IPS-18a (cell line): ENCODE data around the gene KLHL13.

Experiments used
- H3K27ac ChIP-seq: one replicate; pipeline ENCODE4 v1.5.1; 2013; ENCODE audit warnings: low read length
- H3K27me3 ChIP-seq: one replicate; pipeline ENCODE4 v1.6.1; 2013; ENCODE audit warnings: mild to moderate bottlenecking, low read length; ENCODE audit not compliant: control insufficient read depth, insufficient read depth
- H3K36me3 ChIP-seq: one replicate; pipeline ENCODE4 v1.6.1; 2013; ENCODE audit warnings: low read depth, low read length; ENCODE audit not compliant: control insufficient read depth
- H3K4me1 ChIP-seq: one replicate; pipeline ENCODE4 v1.6.1; 2013; ENCODE audit warnings: low read depth, low read length; ENCODE audit not compliant: control insufficient read depth
- H3K4me3 ChIP-seq: one replicate; pipeline ENCODE4 v1.5.1; 2013; ENCODE audit warnings: low read length
- H3K9ac ChIP-seq: one replicate; pipeline ENCODE4 v1.6.1; 2013; ENCODE audit warnings: mild to moderate bottlenecking, low read length, moderate library complexity
- H3K9me3 ChIP-seq: one replicate; pipeline ENCODE4 v1.6.1; 2013; ENCODE audit warnings: low read depth, low read length; ENCODE audit not compliant: control insufficient read depth

Gene KLHL13

GRCh38 chrX:118062817-118063615 is 53.6 kb downstream of the KLHL13 start:
- Histone ChIP-seq H3K9me3 (peaks cover 28% of the 10 kb centered on the region), H3K9ac (no peak overlapping the region), H3K4me3 (no peak overlapping the region), H3K27ac (no peak overlapping the region), H3K27me3 (no peaks in the 10 kb centered on the region), H3K4me1 (peaks cover 6% of the 10 kb centered on the region), H3K36me3 (no peaks in the 10 kb centered on the region)

- H3K27me3 ChIP-seq = no peaks in the 10 kb centered on the region
- H3K4me1 ChIP-seq = peaks cover 6% of the 10 kb centered on the region
- H3K9ac ChIP-seq = no peak overlapping the region
- H3K4me3 ChIP-seq = no peak overlapping the region
- no peak overlapping the region for H3K27ac ChIP-seq
- H3K36me3 ChIP-seq = no peaks in the 10 kb centered on the region
- H3K9me3 ChIP-seq = peaks cover 30% of the 10 kb centered on the region
Observed at GRCh38 chrX:118062048-118062789, 54.4 kb downstream of the KLHL13 start.

- Histone ChIP-seq H3K36me3 (no peaks in the 10 kb centered on the region), H3K4me1 (peaks cover 6% of the 10 kb centered on the region)
Observed at GRCh38 chrX:118058924-118059323, 57.7 kb downstream of the KLHL13 start.

DNA sequence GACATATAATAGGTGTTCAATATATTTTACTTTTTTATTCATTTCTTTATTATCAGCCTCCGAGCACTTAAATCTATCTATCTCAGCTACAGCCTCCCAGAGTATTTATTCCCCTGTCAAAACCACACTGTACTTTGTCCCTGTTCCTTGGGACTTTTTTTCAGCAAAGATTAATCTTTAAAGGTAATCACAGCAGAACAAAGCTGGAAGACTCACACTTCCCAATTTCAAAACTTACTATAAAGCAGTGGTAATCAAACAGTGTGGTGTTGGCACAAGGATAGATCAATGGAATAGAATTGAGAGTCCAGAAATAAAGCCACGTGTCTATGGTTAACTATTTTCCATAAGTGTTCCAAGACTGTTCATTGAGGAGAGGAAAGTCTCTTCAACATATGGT is 59.7 kb downstream of the KLHL13 start:
- Histone ChIP-seq H3K36me3 (no peaks in the 10 kb centered on the region), H3K9me3 (peaks cover 20% of the 10 kb centered on the region), H3K27me3 (no peaks in the 10 kb centered on the region), H3K4me1 (no peaks in the 10 kb centered on the region), H3K27ac (no peak overlapping the region), H3K4me3 (no peak overlapping the region), H3K9ac (no peak overlapping the region)

More at GRCh38 chrX:118058924-118059323, 57.7 kb downstream of the KLHL13 start:
- Histone ChIP-seq H3K27ac (no peak overlapping the region), H3K9ac (no peak overlapping the region), H3K4me3 (no peak overlapping the region), H3K9me3 (peaks cover 31% of the 10 kb centered on the region), H3K27me3 (no peaks in the 10 kb centered on the region)

GRCh38 chrX:118049713-118050112 is 66.9 kb downstream of the KLHL13 start:
- Histone ChIP-seq H3K27me3 (no peaks in the 10 kb centered on the region), H3K36me3 (no peaks in the 10 kb centered on the region), H3K4me1 (no peaks in the 10 kb centered on the region), H3K4me3 (no peak overlapping the region), H3K27ac (no peak overlapping the region), H3K9ac (no peak overlapping the region), H3K9me3 (peaks cover 11% of the 10 kb centered on the region)

GRCh38 chrX:118047446-118048186 is 69.0 kb downstream of the KLHL13 start:
- H3K9me3 ChIP-seq = peaks cover 23% of the 10 kb centered on the region
- H3K27ac ChIP-seq = no peak overlapping the region
- no peaks in the 10 kb centered on the region for H3K4me1 ChIP-seq
- no peak overlapping the region for H3K9ac ChIP-seq
- H3K4me3 ChIP-seq = no peak overlapping the region
- no peaks in the 10 kb centered on the region for H3K36me3 ChIP-seq
- H3K27me3 ChIP-seq = no peaks in the 10 kb centered on the region

- Histone ChIP-seq H3K4me1 (no peaks in the 10 kb centered on the region), H3K27me3 (no peaks in the 10 kb centered on the region), H3K27ac (no peak overlapping the region), H3K9ac (no peak overlapping the region), H3K9me3 (peaks cover 11% of the 10 kb centered on the region), H3K4me3 (no peak overlapping the region), H3K36me3 (no peaks in the 10 kb centered on the region)
Observed at GRCh38 chrX:118039591-118039990, 77.0 kb downstream of the KLHL13 start.

GRCh38 chrX:118038614-118039365 is 77.8 kb downstream of the KLHL13 start:
- Histone ChIP-seq H3K9me3 (peaks cover 5% of the 10 kb centered on the region), H3K4me1 (no peaks in the 10 kb centered on the region), H3K4me3 (no peak overlapping the region), H3K27me3 (no peaks in the 10 kb centered on the region), H3K36me3 (no peaks in the 10 kb centered on the region), H3K9ac (no peak overlapping the region), H3K27ac (no peak overlapping the region)

DNA sequence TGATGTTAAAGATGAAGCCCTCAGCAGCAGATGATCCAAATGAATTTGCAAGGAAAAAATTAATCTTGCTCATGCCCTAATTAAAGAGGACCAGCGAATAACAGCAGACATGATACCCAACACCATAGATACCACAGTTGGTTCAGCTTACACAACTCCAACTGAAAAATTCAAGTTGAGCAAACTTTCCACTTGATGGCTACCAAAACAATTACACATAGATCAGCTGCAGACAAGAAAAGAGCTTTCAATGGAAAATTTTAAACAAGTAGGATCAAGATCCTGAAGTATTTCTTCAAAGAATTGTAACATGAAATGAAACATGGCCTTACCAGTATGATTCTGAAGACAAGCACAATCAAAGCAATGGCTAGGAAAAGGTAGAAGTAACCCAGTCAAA is 90.0 kb downstream of the KLHL13 start:
- Histone ChIP-seq H3K4me3 (no peak overlapping the region), H3K36me3 (no peaks in the 10 kb centered on the region), H3K9ac (no peak overlapping the region), H3K4me1 (no peaks in the 10 kb centered on the region), H3K27me3 (no peaks in the 10 kb centered on the region), H3K9me3 (peaks cover 22% of the 10 kb centered on the region), H3K27ac (no peak overlapping the region)

- H3K9me3 ChIP-seq = peaks cover 20% of the 10 kb centered on the region
- no peak overlapping the region for H3K4me3 ChIP-seq
- H3K27me3 ChIP-seq = no peaks in the 10 kb centered on the region
- no peaks in the 10 kb centered on the region for H3K36me3 ChIP-seq
- H3K9ac ChIP-seq = no peak overlapping the region
- no peak overlapping the region for H3K27ac ChIP-seq
- H3K4me1 ChIP-seq = no peaks in the 10 kb centered on the region
Observed at GRCh38 chrX:118025226-118025625, 91.4 kb downstream of the KLHL13 start.

DNA sequence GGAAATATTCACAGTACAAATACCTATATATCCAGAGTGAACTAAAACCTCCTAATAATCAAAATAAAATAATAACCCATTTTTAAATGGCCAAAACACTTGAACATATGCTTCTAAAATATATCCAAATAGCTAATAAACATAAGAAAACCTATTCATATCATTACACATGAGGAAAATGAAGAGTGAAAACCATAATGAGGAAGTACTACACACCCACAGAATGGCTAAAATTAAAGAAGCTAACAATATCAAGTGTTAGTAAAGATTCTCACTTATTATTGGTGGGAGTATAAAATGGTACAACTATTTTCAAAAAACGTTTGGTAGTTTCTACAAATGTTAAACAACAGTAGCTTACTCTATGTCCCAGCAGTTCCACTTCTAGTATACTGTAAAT is 92.1 kb downstream of the KLHL13 start:
- Histone ChIP-seq H3K36me3 (no peaks in the 10 kb centered on the region), H3K4me1 (no peaks in the 10 kb centered on the region), H3K9ac (no peak overlapping the region), H3K9me3 (peaks cover 20% of the 10 kb centered on the region), H3K4me3 (no peak overlapping the region), H3K27ac (no peak overlapping the region), H3K27me3 (no peaks in the 10 kb centered on the region)
